Measurements from ENCODE around the gene ZNF345.

Gene ZNF345

GRCh38 chr19:36850559-36851442 lies at the start of gene ZNF345:
Gene ZNF345, plus strand, starts transcription at chr19:36850876. Its CDS starts 25,955 bp downstream, at chr19:36876831.
- peak; percentile 87 for DNase-seq

- DNase-seq, result no peak
Measured at GRCh38 chr19:36805364-36805763, 45.3 kb upstream of the ZNF345 start.

- no peak for DNase-seq
Measured at GRCh38 chr19:36807029-36807428, 43.6 kb upstream of the ZNF345 start.

- no peak for DNase-seq
Measured at GRCh38 chr19:36819130-36819630, 31.5 kb upstream of the ZNF345 start.

DNA sequence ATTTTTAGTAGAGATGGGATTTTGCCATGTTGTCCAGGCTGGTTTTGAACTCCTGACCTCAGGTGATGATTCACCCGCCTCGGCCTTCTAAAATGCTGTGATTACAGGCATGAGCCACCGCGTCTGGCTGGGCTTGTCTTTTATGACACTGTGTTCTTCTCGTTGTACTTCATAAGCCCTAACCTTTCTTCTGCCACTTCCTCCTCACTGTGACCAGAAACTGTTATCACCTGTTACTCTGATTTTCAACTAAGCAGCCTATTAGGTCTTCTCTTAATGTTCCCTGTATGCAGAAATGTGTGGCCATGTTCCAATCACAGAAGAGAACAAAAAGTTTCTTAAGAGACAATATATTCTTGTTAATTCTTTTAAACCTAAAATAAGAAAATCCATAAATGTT lies 28.9 kb upstream of the ZNF345 start:
- no peak for DNase-seq

DNA sequence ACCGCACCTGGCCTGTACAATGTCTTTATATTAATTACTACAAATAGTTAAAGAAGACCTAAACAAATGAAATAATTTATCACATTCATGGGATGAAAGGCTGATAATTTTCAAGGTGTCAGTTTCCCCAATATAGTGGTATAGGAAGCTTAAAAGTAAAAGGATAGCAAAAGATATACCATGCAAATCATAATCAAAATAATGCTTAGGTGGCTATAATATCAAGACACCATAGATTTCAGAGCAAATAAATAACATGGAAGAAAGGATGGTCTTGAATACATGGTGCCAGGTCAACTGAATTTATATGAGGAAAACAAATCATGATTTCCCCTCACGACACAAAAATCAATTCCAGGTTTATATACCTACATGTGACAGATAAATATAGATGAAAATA lies 17.2 kb upstream of the ZNF345 start:
- DNase-seq, result no peak

GRCh38 chr19:36837176-36837905 lies 13.3 kb upstream of the ZNF345 start:
- DNase-seq, result no peak

- DNase-seq, result peak; percentile 86
Measured at GRCh38 chr19:36837906-36838783, 12.5 kb upstream of the ZNF345 start, which contains the start of gene ZNF790. Gene ZNF790, minus strand, starts transcription at chr19:36838387. Its CDS starts 12,768 bp downstream, at chr19:36825619.

- no peak for DNase-seq
Measured at GRCh38 chr19:36838784-36839324, 11.8 kb upstream of the ZNF345 start.

GRCh38 chr19:36847968-36848367 lies 2.7 kb upstream of the ZNF345 start:
- no peak for DNase-seq

GRCh38 chr19:36849701-36850558 lies 746 bp upstream of the ZNF345 start:
- DNase-seq, result peak; percentile 88

DNA sequence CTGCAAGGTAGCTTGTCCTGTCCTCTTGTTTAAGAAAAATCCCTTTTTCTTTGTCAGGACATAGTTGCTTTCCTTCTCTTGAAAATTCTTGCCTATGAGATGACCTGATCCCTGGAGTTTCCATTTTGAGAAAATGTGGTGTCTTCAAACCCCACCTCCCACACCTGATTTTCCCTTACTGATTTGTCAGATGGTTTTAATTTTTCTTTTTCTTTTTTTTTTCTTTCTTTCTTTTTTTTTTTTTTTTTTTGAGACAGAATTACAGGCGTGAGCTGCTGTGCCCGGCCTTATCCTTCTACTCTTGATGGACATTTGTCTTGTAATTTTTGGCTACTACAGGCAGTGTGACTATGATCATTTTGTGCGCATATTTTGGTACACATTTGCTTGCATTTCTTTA lies 1.2 kb downstream of the ZNF345 start:
- no peak for DNase-seq

GRCh38 chr19:36876993-36877938 lies 26.6 kb downstream of the ZNF345 start:
- DNase-seq, result no peak

GRCh38 chr19:36891768-36892357 lies 41.2 kb downstream of the ZNF345 start:
- no peak for DNase-seq

GRCh38 chr19:36894849-36895383 lies 44.2 kb downstream of the ZNF345 start:
- DNase-seq, result no peak

GRCh38 chr19:36898422-36898821 lies 47.7 kb downstream of the ZNF345 start:
- DNase-seq, result no peak

DNA sequence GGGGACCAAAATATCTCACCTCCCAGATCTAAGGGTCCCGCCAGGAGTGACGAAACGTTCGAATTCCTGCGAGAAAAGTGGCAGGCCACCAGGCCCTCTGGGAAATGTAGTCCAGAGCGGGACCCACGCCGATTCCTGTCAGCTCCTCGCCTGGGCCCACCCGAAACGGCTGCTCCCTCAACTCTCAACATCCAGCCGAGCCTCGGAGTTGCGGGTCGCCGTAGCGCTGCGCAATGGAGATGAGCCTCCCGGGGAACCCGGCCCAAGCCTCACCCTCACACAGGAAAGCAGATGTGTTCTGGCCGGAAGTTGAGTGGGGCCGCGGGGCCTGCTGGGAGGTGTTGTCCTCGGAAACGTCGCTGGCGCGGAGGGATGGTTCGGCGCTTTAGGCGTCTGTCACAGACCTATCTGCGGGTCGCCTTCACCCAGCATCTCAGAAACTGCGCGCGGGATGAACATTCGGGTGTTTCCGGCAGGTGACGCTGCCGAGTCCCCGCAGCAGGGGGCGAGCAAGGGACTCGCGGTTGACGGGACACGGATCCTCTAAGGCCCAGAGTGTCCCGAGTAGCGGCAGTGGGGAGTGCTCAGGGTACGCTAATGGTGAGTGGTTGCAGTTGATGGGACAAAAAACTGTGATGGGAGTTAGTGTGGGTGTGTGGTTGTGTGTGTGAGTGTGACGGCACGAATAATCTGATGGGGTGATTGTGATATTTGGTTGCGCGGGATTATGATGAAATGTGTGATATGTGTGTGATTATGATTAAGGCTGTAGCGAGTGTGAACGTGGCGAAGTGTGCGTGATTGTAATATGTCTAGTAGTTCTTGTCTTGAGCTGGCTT lies 65.5 kb downstream of the ZNF345 start, which contains the start of the genes ZNF568 and ZNF829:
Gene ZNF568 (plus strand): TSS at position 341 of the 839 bp plus-strand sequence. CDS start 6,439 bp downstream, outside the sequence.
Gene ZNF829 (minus strand): TSS at position 300 of the 839 bp plus-strand sequence. CDS start 1,124 bp downstream, outside the sequence.
- DNase-seq, result peak; percentile 93

DNA sequence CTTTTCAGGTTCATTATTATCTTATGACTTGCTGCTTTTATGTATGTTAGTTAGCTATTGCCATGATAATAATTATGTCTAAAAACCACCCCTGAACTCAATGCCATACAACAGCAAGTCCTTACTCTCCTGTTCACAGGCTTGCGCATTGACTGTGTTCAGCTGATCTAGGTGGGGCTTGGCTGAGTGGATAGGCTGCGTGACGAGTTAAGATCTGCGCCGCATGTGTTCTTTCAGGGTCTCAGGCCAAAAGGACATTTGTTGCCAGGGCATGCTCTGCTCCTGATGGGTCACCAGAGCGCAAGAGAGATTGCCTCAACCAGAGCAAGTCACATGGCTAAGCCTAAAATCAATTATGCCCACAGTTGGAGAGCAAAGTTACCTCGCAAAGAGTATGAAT lies 66.3 kb downstream of the ZNF345 start:
- no peak for DNase-seq

All from CD4-positive, alpha-beta T cell treated with Interferon gamma for 1 hour (primary cell).